ENCODE measurements around the gene ITIH4. TPM values are rescaled to one million over a fixed set of nuclear protein-coding genes. Genes with fewer than 3 reads are reported as not detected.

ITIH4 gene
- total RNA-seq, 1 experiment from 2014 or later = 1.5 TPM

- intact Hi-C loops (cut with micrococcal nuclease; ENCODE audit: unreplicated experiment) = loop anchor here (10.0 kb wide), 1 partner anchor 83 kb away; no protein-coding TSS in a partner anchor
- H3K27me3 ChIP-seq (ENCODE audit: control insufficient read depth, insufficient read depth, low read length) = no peaks in the 10 kb centered on the region
- peaks cover 6% of the 10 kb centered on the region for H3K4me1 ChIP-seq (ENCODE audit: control insufficient read depth, insufficient read depth, low read length)
- DNase-seq (ENCODE audit: low read depth, low spot score) = no peak
- H3K36me3 ChIP-seq (ENCODE audit: control insufficient read depth, insufficient read depth, low read length) = no peaks in the 10 kb centered on the region
- H3K9me3 ChIP-seq (ENCODE audit: control insufficient read depth, insufficient read depth, low read depth, low read length) = no peaks in the 10 kb centered on the region
- no peak overlapping the region for H3K27ac ChIP-seq (ENCODE audit: low read length)
- in situ Hi-C loops (cut with HindIII; ENCODE audit: low pct_unique_long_range_greater_than_20kb, low sequenced_read_pairs) = no loop called here
- ChIA-PET POLR2A (no interaction called here), CTCF (no interaction called here)
- TF ChIP-seq REST (IDR thresholded peaks at IDR 0.05; ENCODE audit: insufficient read depth in 1 of 2, low read depth in 2 of 2, low read length in 1 of 2) (no peak), CTCF (IDR thresholded peaks at IDR 0.05) (no peak), SIN3A (IDR thresholded peaks at IDR 0.05; ENCODE audit: borderline replicate concordance, insufficient read depth, low read depth, low read length) (no peak), TCF7L2 (IDR thresholded peaks at IDR 0.05; ENCODE audit: low read depth, low read length) (no peak), POLR2AphosphoS5 (IDR thresholded peaks at IDR 0.05; ENCODE audit: low read depth, low read length) (no peak)
- H3K4me3 ChIP-seq (ENCODE audit: low read depth in 2 of 2, low read length in 2 of 2) = no peak overlapping the region
- no peak for ATAC-seq
- BruUV-seq (replicated peaks) = no TSS peak
Observed at GRCh38 chr3:52827441-52827840, 3.0 kb downstream of the ITIH4 start.

GRCh38 chr3:52824037-52824436 lies 6.4 kb downstream of the ITIH4 start:
- H3K27ac ChIP-seq (ENCODE audit: low read length) = no peak overlapping the region
- no peak overlapping the region for H3K4me3 ChIP-seq (ENCODE audit: low read depth in 2 of 2, low read length in 2 of 2)
- in situ Hi-C loops (cut with HindIII; ENCODE audit: low pct_unique_long_range_greater_than_20kb, low sequenced_read_pairs) = no loop called here
- POLR2A ChIA-PET = no interaction called here
- no TSS peak for BruUV-seq (replicated peaks)
- CTCF ChIA-PET = no interaction called here
- no peaks in the 10 kb centered on the region for H3K4me1 ChIP-seq (ENCODE audit: control insufficient read depth, insufficient read depth, low read length)
- ATAC-seq (no peak), DNase-seq (ENCODE audit: low read depth, low spot score) (no peak)
- TF ChIP-seq CTCF (IDR thresholded peaks at IDR 0.05) (no peak), SIN3A (IDR thresholded peaks at IDR 0.05; ENCODE audit: borderline replicate concordance, insufficient read depth, low read depth, low read length) (no peak), TCF7L2 (IDR thresholded peaks at IDR 0.05; ENCODE audit: low read depth, low read length) (no peak), REST (IDR thresholded peaks at IDR 0.05; ENCODE audit: insufficient read depth in 1 of 2, low read depth in 2 of 2, low read length in 1 of 2) (no peak), POLR2AphosphoS5 (IDR thresholded peaks at IDR 0.05; ENCODE audit: low read depth, low read length) (no peak)
- H3K36me3 ChIP-seq (ENCODE audit: control insufficient read depth, insufficient read depth, low read length) = no peaks in the 10 kb centered on the region
- intact Hi-C loops (cut with micrococcal nuclease; ENCODE audit: unreplicated experiment) = loop anchor here (10.0 kb wide), 1 partner anchor 79 kb away; no protein-coding TSS in a partner anchor
- H3K27me3 ChIP-seq (ENCODE audit: control insufficient read depth, insufficient read depth, low read length) = no peaks in the 10 kb centered on the region
- H3K9me3 ChIP-seq (ENCODE audit: control insufficient read depth, insufficient read depth, low read depth, low read length) = no peaks in the 10 kb centered on the region
